IMR-90 (cell line): Measurements from ENCODE around the gene ISCA2. TPM values are rescaled to one million over a fixed set of nuclear protein-coding genes. Genes with fewer than 3 reads are reported as not detected.
A peak's percentile ranks its signal among the peaks of the same experiment; 100 is the strongest.

ENCODE experiments used
- ATAC-seq: fragments of 200-7000 bp; cut with Tn5 transposase; 2 replicates; pipeline ENCODE4 v1.9.1; 2020; ENCODE audit warnings: low read depth, mild to moderate bottlenecking, moderate library complexity
- BruUV-seq: library from RNA; stranded (reverse); fragments of 400-500 nt; replicated peaks from 2 replicates; lab custom pipeline; 2021; lab: Mats Ljungman, UMichigan
- CTCF ChIA-PET: fragments of 300-600 bp; formaldehyde crosslinking; extraction: SDS; loops from one replicate; lab custom pipeline; 2021; ENCODE audit warnings: antibody characterized with exemption; lab: Yijun Ruan, JAX
- POLR2A ChIA-PET: fragments of 300-600 bp; sonication (Branson Sonifier 250); formaldehyde crosslinking; loops from one replicate; lab custom pipeline; 2022; ENCODE audit warnings: antibody characterized with exemption; ENCODE audit not compliant: unreplicated experiment; lab: Charles Lee
- DNase-seq: peaks from one replicate; pipeline ENCODE4 v3.0.0; 2013
- H2AFZ ChIP-seq: replicated peaks from 2 replicates; pipeline ENCODE3; 2013; ENCODE audit warnings: low read length, mild to moderate bottlenecking; ENCODE audit not compliant: poor library complexity
- H2AK5ac ChIP-seq: 2 replicates; pipeline ENCODE4 v1.6.1; 2013; ENCODE audit warnings: low read depth, low read length, inconsistent platforms
- H2AK9ac ChIP-seq: replicated peaks from 2 replicates; pipeline ENCODE3; 2013; ENCODE audit warnings: mild to moderate bottlenecking, low read depth, low read length, moderate library complexity; ENCODE audit not compliant: poor library complexity
- H2BK120ac ChIP-seq: 2 replicates; pipeline ENCODE4 v1.6.1; 2013; ENCODE audit warnings: low read depth, low read length, inconsistent platforms
- H2BK15ac ChIP-seq: 3 replicates; pipeline ENCODE4 v1.6.1; 2013; ENCODE audit warnings: low read depth, low read length, inconsistent platforms
- H2BK20ac ChIP-seq: 2 replicates; pipeline ENCODE4 v1.6.1; 2013; ENCODE audit warnings: low read depth, mild to moderate bottlenecking, inconsistent platforms, low read length, moderate library complexity
- H2BK5ac ChIP-seq: 2 replicates; pipeline ENCODE4 v1.6.1; 2013; ENCODE audit warnings: mild to moderate bottlenecking, low read depth, low read length, inconsistent platforms; ENCODE audit not compliant: poor library complexity, severe bottlenecking
- H3K14ac ChIP-seq: replicated peaks from 2 replicates; pipeline ENCODE4 v1.6.1; 2013; ENCODE audit warnings: low read depth, low read length, inconsistent platforms
- H3K18ac ChIP-seq: 2 replicates; pipeline ENCODE4 v1.6.1; 2013; ENCODE audit warnings: low read depth, low read length, control low read depth
- H3K23ac ChIP-seq: 2 replicates; pipeline ENCODE4 v1.6.1; 2013; ENCODE audit warnings: low read depth, low read length, inconsistent platforms
- H3K27ac ChIP-seq: 2 replicates; pipeline ENCODE4 v1.5.1; 2013; ENCODE audit warnings: mild to moderate bottlenecking, control low read depth, low read length; ENCODE audit not compliant: insufficient read depth
- H3K27me3 ChIP-seq: 2 replicates; pipeline ENCODE4 v1.6.1; 2013; ENCODE audit warnings: low read length; ENCODE audit not compliant: control insufficient read depth, insufficient read depth
- H3K36me3 ChIP-seq: 2 replicates; pipeline ENCODE4 v1.6.1; 2013; ENCODE audit warnings: low read length, mixed read lengths; ENCODE audit not compliant: control insufficient read depth, insufficient read depth
- H3K4ac ChIP-seq: 2 replicates; pipeline ENCODE4 v1.6.1; 2013; ENCODE audit warnings: low read depth, low read length, inconsistent platforms
- H3K4me1 ChIP-seq: 2 replicates; pipeline ENCODE4 v1.6.1; 2013; ENCODE audit warnings: low read length, mixed read lengths; ENCODE audit not compliant: control insufficient read depth, insufficient read depth
- H3K4me2 ChIP-seq: 2 replicates; pipeline ENCODE4 v1.6.1; 2013; ENCODE audit warnings: low read depth, mild to moderate bottlenecking, control low read depth, low read length, moderate library complexity
- H3K4me3 ChIP-seq: 2 replicates; pipeline ENCODE4 v1.5.1; 2013; ENCODE audit warnings: low read depth, mild to moderate bottlenecking, control low read depth, low read length, moderate library complexity; ENCODE audit not compliant: insufficient read depth
- H3K56ac ChIP-seq: 2 replicates; pipeline ENCODE4 v1.6.1; 2013; ENCODE audit warnings: low read length, inconsistent platforms; ENCODE audit not compliant: insufficient read depth; ENCODE audit errors: extremely low read depth
- H3K79me1 ChIP-seq, 2 experiments: 2 replicates each; pipeline ENCODE4 v1.6.1; 2013; ENCODE audit warnings: low read length in 2 of 2, inconsistent platforms in 1 of 2, low read depth in 1 of 2
- H3K9ac ChIP-seq: 2 replicates; pipeline ENCODE4 v1.6.1; 2013; ENCODE audit warnings: low read depth, low read length, control low read depth
- H3K9me1 ChIP-seq: 2 replicates; pipeline ENCODE4 v1.6.1; 2013; ENCODE audit warnings: low read length, inconsistent platforms; ENCODE audit not compliant: insufficient read depth
- H3K9me3 ChIP-seq: 2 replicates; pipeline ENCODE4 v1.6.1; 2013; ENCODE audit warnings: low read length; ENCODE audit not compliant: control insufficient read depth, insufficient read depth
- H4K20me1 ChIP-seq: 2 replicates; pipeline ENCODE4 v1.6.1; 2013; ENCODE audit warnings: low read length, inconsistent platforms; ENCODE audit not compliant: insufficient read depth
- H4K5ac ChIP-seq: 2 replicates; pipeline ENCODE4 v1.6.1; 2013; ENCODE audit warnings: mild to moderate bottlenecking, low read depth, low read length, control low read depth
- H4K8ac ChIP-seq, 2 experiments: 2 replicates each; pipeline ENCODE4 v1.6.1; 2013; ENCODE audit warnings: low read depth in 2 of 2, low read length in 2 of 2, control low read depth in 1 of 2, inconsistent platforms in 1 of 2
- H4K91ac ChIP-seq: 2 replicates; pipeline ENCODE4 v1.6.1; 2013; ENCODE audit warnings: low read depth, low read length, inconsistent platforms; ENCODE audit not compliant: insufficient read depth
- RFX5 ChIP-seq: IDR thresholded peaks from 2 replicates; pipeline ENCODE4 v1.8.0; 2012; ENCODE audit warnings: low read depth, mild to moderate bottlenecking, low read length, moderate library complexity
- WGBS, 2 experiments: methylation state at CpG; one replicate each; pipeline versions ENCODE4 v1.1.5 to v1.1.7; 2013; ENCODE audit warnings: missing lambda C conversion rate in 2 of 2; ENCODE audit not compliant: insufficient read length in 1 of 2; ENCODE audit errors: extremely low coverage in 2 of 2; 5-methylcytosine and 5-hydroxymethylcytosine counted together
- dilution Hi-C: fragments of 300-500 bp; cut with HindIII; formaldehyde crosslinking; loops from one replicate; pipeline ENCODE4 v1.14.3; 2018; ENCODE audit warnings: low sequenced_read_pairs; ENCODE audit not compliant: unreplicated experiment
- in situ Hi-C: fragments of 300-500 bp; cut with MboI; formaldehyde crosslinking; loops from 3 replicates; pipeline ENCODE4 v1.14.3; 2019; ENCODE audit warnings: low sequenced_read_pairs, inconsistent platforms, mixed read lengths
- intact Hi-C: fragments of 100-400 bp; cut with micrococcal nuclease; formaldehyde crosslinking; loops from 2 replicates; pipeline ENCODE4 v1.10.0; 2022
- polyA plus RNA-seq, 3 experiments: library from polyadenylated mRNA; depleted of rRNA; stranded (reverse); fragments of >200 nt; gene quantifications; 2 replicates each; pipeline ENCODE4 v1.2.3, GENCODE V29; 2012; ENCODE audit warnings: low replicate concordance in 1 of 3
- total RNA-seq: library from RNA; depleted of rRNA; stranded (reverse); fragments of >200 nt; gene quantifications from 2 replicates; pipeline ENCODE4 v1.2.3, GENCODE V29; 2012

ISCA2 gene
- total and polyA plus RNA-seq, 2 of the 4 experiments (the other 2 are of a cell fraction) = 5.4 to 25.7 TPM

DNA sequence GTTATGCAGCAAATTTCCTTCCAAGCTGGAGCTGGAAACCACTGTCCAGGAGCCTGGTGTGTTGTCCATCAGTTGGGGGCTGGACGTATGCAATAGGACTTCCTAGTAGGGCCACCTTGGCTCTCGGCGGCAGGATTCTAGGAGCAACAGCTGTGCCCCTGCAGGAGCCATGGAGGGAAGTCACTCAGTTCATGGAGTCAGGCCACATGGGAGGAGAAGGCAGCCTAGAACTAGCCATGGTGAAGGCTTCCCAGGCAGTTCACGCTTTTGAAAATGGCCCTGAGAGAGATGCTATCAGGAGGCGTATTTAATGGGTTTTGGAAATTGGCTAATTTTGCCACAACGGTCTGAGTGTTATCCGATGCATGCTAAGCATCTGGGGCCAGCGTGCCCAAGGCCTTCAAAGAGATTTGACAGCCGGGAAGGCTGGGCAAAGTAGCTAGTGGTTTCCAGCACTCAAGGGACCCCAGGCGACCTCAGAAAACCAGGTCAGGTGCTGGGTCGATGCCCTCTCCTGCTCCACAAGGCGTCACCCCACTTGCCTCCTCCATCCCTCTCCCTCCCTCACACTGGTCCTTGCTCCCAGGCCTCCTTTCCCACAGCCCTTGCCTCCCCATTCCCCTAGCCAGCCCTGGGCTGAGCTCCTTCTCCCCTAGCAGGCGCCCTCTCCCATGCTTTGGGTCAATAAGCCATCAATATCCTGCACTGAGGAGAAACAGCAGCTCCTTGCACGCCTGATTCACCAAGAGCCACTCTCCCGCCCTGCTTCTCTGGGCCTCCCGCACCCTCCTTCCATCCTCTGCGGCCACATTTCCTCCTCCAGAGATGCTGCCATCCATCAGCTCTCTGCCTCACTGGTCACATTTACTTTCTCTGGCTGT, 36.6 kb upstream of the ISCA2 start:
- Histone ChIP-seq H2AK5ac (no peak overlapping the region), H3K4me1 (no peaks in the 10 kb centered on the region; the same call in 1 of the 2 replicates), H2BK20ac (no peak overlapping the region), H3K56ac (no peak overlapping the region), H3K9me3 (no peaks in the 10 kb centered on the region), H3K4ac (no peak overlapping the region), H4K20me1 (no peaks in the 10 kb centered on the region), H3K4me2 (no peak overlapping the region), H3K9me1 (no peaks in the 10 kb centered on the region), H4K91ac (no peak overlapping the region), H3K27ac (no peak overlapping the region), H3K79me1 (no peaks in the 10 kb centered on the region), H4K5ac (no peak overlapping the region), H3K4me3 (no peak overlapping the region), H2BK120ac (no peak overlapping the region), H3K23ac (no peak overlapping the region), H3K14ac (no peak overlapping the region), H3K36me3 (no peaks in the 10 kb centered on the region), H3K9ac (no peak overlapping the region), H2AK9ac (peak overlapping the region; percentile 16), H3K18ac (no peak overlapping the region), H2AFZ (peak overlapping the region; percentile 51), H3K27me3 (peaks cover 39% of the 10 kb centered on the region), H2BK5ac (no peak overlapping the region), H4K8ac (no peak overlapping the region), H2BK15ac (no peak overlapping the region)
- CTCF ChIA-PET = no interaction called here
- in situ Hi-C loops = no loop called here
- ATAC-seq (no peak), DNase-seq (no peak)
- intact Hi-C loops = no loop called here
- dilution Hi-C loops = no loop called here
- WGBS, 2 experiments = 49% methylated on average over 13 of the region's 17 CpGs; no CpG with 5 or more reads in 1 of the 2 experiments
- POLR2A ChIA-PET = no interaction called here
- no TSS peak for BruUV-seq
- TF ChIP-seq RFX5 = no peak
